Mesendoderm (in vitro differentiated cells): Measurements from ENCODE around the gene TAF4B.

Source experiments
- DNase-seq: peaks from one replicate; pipeline ENCODE4 v3.0.0; 2013
- H2AK5ac ChIP-seq: 2 replicates; pipeline ENCODE4 v1.6.1; 2013; ENCODE audit warnings: low read length, inconsistent platforms
- H2BK120ac ChIP-seq: 2 replicates; pipeline ENCODE4 v1.6.1; 2013; ENCODE audit warnings: low read depth, mild to moderate bottlenecking, low read length, moderate library complexity, mixed read lengths
- H2BK15ac ChIP-seq: replicated peaks from 2 replicates; pipeline ENCODE4 v1.6.1; 2013; ENCODE audit warnings: low read depth, mild to moderate bottlenecking, moderate library complexity
- H2BK5ac ChIP-seq: 2 replicates; pipeline ENCODE4 v1.6.1; 2013; ENCODE audit warnings: low read length, inconsistent platforms
- H3K18ac ChIP-seq: 2 replicates; pipeline ENCODE4 v1.6.1; 2013; ENCODE audit warnings: mild to moderate bottlenecking, low read length, mixed read lengths
- H3K23ac ChIP-seq: one replicate; pipeline ENCODE4 v1.6.1; 2013; ENCODE audit warnings: low read length
- H3K27ac ChIP-seq: 2 replicates; pipeline ENCODE4 v1.5.1; 2013; ENCODE audit warnings: low read depth, mild to moderate bottlenecking, inconsistent platforms, low read length, moderate library complexity
- H3K27me3 ChIP-seq: 2 replicates; pipeline ENCODE4 v1.6.1; 2013; ENCODE audit warnings: low read length, control low read depth, mild to moderate bottlenecking, inconsistent platforms; ENCODE audit not compliant: insufficient read depth, poor library complexity
- H3K36me3 ChIP-seq: 2 replicates; pipeline ENCODE4 v1.6.1; 2013; ENCODE audit warnings: low read length, inconsistent platforms; ENCODE audit not compliant: control insufficient read depth, insufficient read depth
- H3K4ac ChIP-seq: one replicate; pipeline ENCODE4 v1.6.1; 2013; ENCODE audit warnings: low read depth, mild to moderate bottlenecking, low read length, moderate library complexity
- H3K4me1 ChIP-seq: 2 replicates; pipeline ENCODE4 v1.6.1; 2013; ENCODE audit warnings: low read depth, low read length, inconsistent platforms; ENCODE audit not compliant: control insufficient read depth
- H3K4me2 ChIP-seq: 2 replicates; pipeline ENCODE4 v1.6.1; 2013; ENCODE audit warnings: low read length
- H3K4me3 ChIP-seq: 2 replicates; pipeline ENCODE4 v1.5.1; 2013; ENCODE audit warnings: mild to moderate bottlenecking, low read length
- H3K56ac ChIP-seq: one replicate; pipeline ENCODE4 v1.6.1; 2013; ENCODE audit warnings: low read length
- H3K79me1 ChIP-seq: 2 replicates; pipeline ENCODE4 v1.6.1; 2013; ENCODE audit warnings: low read length, inconsistent platforms
- H3K79me2 ChIP-seq: 2 replicates; pipeline ENCODE4 v1.6.1; 2013; ENCODE audit warnings: mild to moderate bottlenecking, low read length; ENCODE audit not compliant: control insufficient read depth, insufficient read depth
- H3K9ac ChIP-seq: 2 replicates; pipeline ENCODE4 v1.6.1; 2013; ENCODE audit warnings: low read length, inconsistent platforms
- H4K5ac ChIP-seq: one replicate; pipeline ENCODE4 v1.6.1; 2013; ENCODE audit warnings: low read length
- H4K8ac ChIP-seq: one replicate; pipeline ENCODE4 v1.6.1; 2013; ENCODE audit warnings: low read depth, mild to moderate bottlenecking, control low read depth, low read length, moderate library complexity
- WGBS: extraction: QIAGEN DNeasy Blood & Tissue Kit; methylation state at CpG from one replicate; pipeline ENCODE4 v1.1.7; 2013; ENCODE audit warnings: low lambda C conversion rate, missing lambda C conversion rate; ENCODE audit not compliant: insufficient coverage; ENCODE audit errors: extremely low coverage; 5-methylcytosine and 5-hydroxymethylcytosine counted together

Gene TAF4B

GRCh38 chr18:26397019-26397418 lies 170.8 kb downstream of the TAF4B start:
- Histone ChIP-seq H3K4me1 (no peaks in the 10 kb centered on the region), H2BK15ac (no peak overlapping the region), H2BK120ac (no peak overlapping the region), H3K79me1 (no peaks in the 10 kb centered on the region), H2BK5ac (no peak overlapping the region), H3K18ac (no peak overlapping the region), H3K27me3 (no peaks in the 10 kb centered on the region), H3K4me3 (no peak overlapping the region), H3K36me3 (no peaks in the 10 kb centered on the region), H3K79me2 (no peaks in the 10 kb centered on the region), H3K23ac (no peak overlapping the region), H3K56ac (no peak overlapping the region), H4K5ac (no peak overlapping the region), H3K4me2 (no peak overlapping the region), H3K9ac (no peak overlapping the region), H4K8ac (no peak overlapping the region), H3K4ac (no peak overlapping the region), H3K27ac (no peak overlapping the region), H2AK5ac (no peak overlapping the region)
- no CpG with 5 or more reads among the region's 4 CpGs for WGBS
- DNase-seq = no peak

GRCh38 chr18:26403491-26403890 lies 177.2 kb downstream of the TAF4B start:
- H3K23ac ChIP-seq = no peak overlapping the region
- H2BK5ac ChIP-seq = no peak overlapping the region

DNA sequence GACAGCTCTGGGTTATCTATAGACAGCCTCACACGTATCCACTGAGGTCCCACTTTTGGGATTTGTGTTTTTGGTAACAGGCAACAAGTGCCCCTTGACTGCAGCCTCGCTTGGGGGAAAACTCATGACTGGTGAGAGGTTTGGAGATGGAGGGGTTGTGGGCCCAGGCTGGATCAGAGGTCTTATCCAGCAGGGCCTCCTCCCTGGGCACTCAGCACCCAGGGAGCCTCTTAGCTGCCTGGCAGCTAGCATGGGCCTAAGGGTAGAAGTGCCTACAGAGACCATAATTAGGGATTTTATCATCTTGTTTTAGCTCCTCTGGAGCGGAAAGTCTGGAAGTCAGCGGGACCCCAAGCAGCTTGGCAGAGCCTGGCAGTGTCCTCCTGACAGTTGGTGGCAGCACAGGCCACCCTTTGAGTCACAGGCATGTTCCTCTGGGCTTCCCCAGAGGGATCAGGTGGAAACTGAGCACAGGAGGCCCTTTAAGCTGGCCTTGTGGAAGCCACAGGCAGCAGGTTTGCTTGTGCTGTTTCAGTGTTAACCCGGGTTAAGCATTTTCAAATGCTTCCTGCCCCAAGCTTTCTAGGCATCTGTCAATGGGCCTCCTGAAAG lies 179.1 kb downstream of the TAF4B start:
- H4K5ac ChIP-seq = no peak overlapping the region
- H3K27me3 ChIP-seq = no peaks in the 10 kb centered on the region
- no peak overlapping the region for H2AK5ac ChIP-seq
- H3K56ac ChIP-seq = no peak overlapping the region
- H2BK15ac ChIP-seq = no peak overlapping the region
- H3K23ac ChIP-seq = no peak overlapping the region
- H2BK5ac ChIP-seq = no peak overlapping the region
- no peak overlapping the region for H3K27ac ChIP-seq
- no peaks in the 10 kb centered on the region for H3K4me1 ChIP-seq
- no peak overlapping the region for H3K4ac ChIP-seq
- no peak overlapping the region for H3K9ac ChIP-seq
- no peaks in the 10 kb centered on the region for H3K79me2 ChIP-seq
- H3K79me1 ChIP-seq = no peaks in the 10 kb centered on the region
- H3K36me3 ChIP-seq = no peaks in the 10 kb centered on the region
- no peak overlapping the region for H3K4me3 ChIP-seq
- no peak overlapping the region for H3K18ac ChIP-seq
- H4K8ac ChIP-seq = no peak overlapping the region
- H3K4me2 ChIP-seq = no peak overlapping the region
- no CpG with 5 or more reads among the region's 5 CpGs for WGBS
- DNase-seq = peak; percentile 47
- H2BK120ac ChIP-seq = no peak overlapping the region

More at GRCh38 chr18:26403491-26403890, 177.2 kb downstream of the TAF4B start:
- Histone ChIP-seq H3K4me2 (no peak overlapping the region), H3K9ac (no peak overlapping the region), H3K56ac (no peak overlapping the region), H3K4me1 (no peaks in the 10 kb centered on the region), H2BK120ac (no peak overlapping the region), H3K36me3 (no peaks in the 10 kb centered on the region), H3K4ac (no peak overlapping the region), H3K18ac (no peak overlapping the region), H3K79me1 (no peaks in the 10 kb centered on the region), H4K5ac (no peak overlapping the region), H2AK5ac (no peak overlapping the region), H3K4me3 (no peak overlapping the region), H2BK15ac (no peak overlapping the region), H3K79me2 (no peaks in the 10 kb centered on the region), H3K27ac (no peak overlapping the region), H3K27me3 (no peaks in the 10 kb centered on the region), H4K8ac (no peak overlapping the region)
- no peak for DNase-seq
- WGBS = no CpG with 5 or more reads among the region's 1 CpG

DNA sequence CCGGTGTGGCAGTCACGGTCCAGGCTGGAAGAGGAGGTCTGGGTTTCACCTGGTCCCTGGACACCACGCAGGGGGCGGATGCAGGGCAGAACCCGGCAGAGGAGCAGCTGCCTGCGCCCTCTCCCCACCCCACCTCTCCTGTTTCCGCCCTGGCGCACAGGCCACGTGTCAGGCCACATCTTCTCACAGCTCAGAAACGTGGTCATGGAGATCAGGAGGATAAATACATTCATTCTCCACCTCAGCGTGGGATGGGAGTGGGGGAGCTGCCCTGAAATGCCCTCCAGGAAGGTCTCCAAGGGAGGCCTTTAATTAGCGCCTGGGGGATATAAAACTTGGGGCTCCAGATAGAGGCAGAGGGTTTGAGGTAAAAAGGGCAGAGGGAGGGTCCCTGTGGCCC lies 180.1 kb downstream of the TAF4B start:
- Histone ChIP-seq H4K8ac (no peak overlapping the region), H3K18ac (no peak overlapping the region), H3K4me1 (no peaks in the 10 kb centered on the region), H3K56ac (no peak overlapping the region), H3K4ac (no peak overlapping the region), H3K79me2 (no peaks in the 10 kb centered on the region), H3K4me3 (no peak overlapping the region), H3K79me1 (no peaks in the 10 kb centered on the region), H2BK120ac (no peak overlapping the region), H3K27me3 (no peaks in the 10 kb centered on the region), H3K9ac (no peak overlapping the region), H2AK5ac (no peak overlapping the region), H3K4me2 (no peak overlapping the region), H2BK5ac (no peak overlapping the region), H2BK15ac (no peak overlapping the region), H3K36me3 (no peaks in the 10 kb centered on the region), H3K27ac (no peak overlapping the region), H4K5ac (no peak overlapping the region), H3K23ac (no peak overlapping the region)
- DNase-seq = no peak
- no CpG with 5 or more reads among the region's 12 CpGs for WGBS

GRCh38 chr18:26406854-26407517 lies 180.7 kb downstream of the TAF4B start:
- Histone ChIP-seq H3K79me2 (no peaks in the 10 kb centered on the region), H3K23ac (no peak overlapping the region), H4K5ac (no peak overlapping the region), H3K18ac (no peak overlapping the region), H3K56ac (no peak overlapping the region), H3K27ac (no peak overlapping the region), H3K9ac (no peak overlapping the region), H3K4me2 (no peak overlapping the region), H2AK5ac (no peak overlapping the region), H3K4ac (no peak overlapping the region), H3K36me3 (no peaks in the 10 kb centered on the region), H3K27me3 (no peaks in the 10 kb centered on the region), H3K4me3 (no peak overlapping the region), H3K4me1 (no peaks in the 10 kb centered on the region), H3K79me1 (no peaks in the 10 kb centered on the region), H4K8ac (no peak overlapping the region), H2BK5ac (no peak overlapping the region), H2BK120ac (no peak overlapping the region), H2BK15ac (no peak overlapping the region)
- no CpG with 5 or more reads among the region's 15 CpGs for WGBS
- DNase-seq = no peak
